Subcutaneous adipose tissue (tissue), 4 donors: ENCODE data around the gene DNMT1. TPM values are rescaled to one million over a fixed set of nuclear protein-coding genes. Genes with fewer than 3 reads are reported as not detected.

Source experiments
- total RNA-seq, 4 donors: library from RNA; depleted of rRNA; stranded (reverse); fragments of >200 nt; gene quantifications; one replicate each; pipeline ENCODE4 v1.1.0, GENCODE V29; 2016
- TF ChIP-seq, protein P1 (sequence below): fragments of 450-650 bp; IDR thresholded peaks from one replicate; pipeline ENCODE4 v1.5.1; 2016; ENCODE audit warnings: low read depth, mild to moderate bottlenecking, control low read depth, antibody characterized with exemption, moderate library complexity

DNMT1 gene
- total RNA-seq, 4 donors from 2014 or later, result 25.5 to 60.7 (median 41.5) TPM

DNA sequence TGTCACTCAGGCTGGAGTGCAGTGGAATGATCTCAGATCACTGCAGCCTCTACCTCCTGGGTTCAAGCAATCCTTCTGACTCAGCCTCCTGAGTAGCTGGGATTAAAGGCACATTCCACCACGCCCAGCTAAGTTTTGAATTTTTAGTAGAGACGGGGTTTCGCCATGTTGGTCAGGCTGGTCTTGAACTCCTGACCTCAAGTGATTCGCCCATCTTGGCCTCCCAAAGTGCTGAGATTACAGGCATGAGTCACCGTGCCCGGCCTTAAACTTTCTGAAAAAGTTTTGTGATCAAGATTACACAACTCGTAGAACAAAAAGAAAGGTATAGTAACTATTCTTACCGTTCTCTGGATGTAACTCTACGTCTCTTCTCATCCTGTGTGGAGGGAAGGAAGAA, 21.2 kb downstream of the DNMT1 start:
- TF ChIP-seq, protein P1, sequence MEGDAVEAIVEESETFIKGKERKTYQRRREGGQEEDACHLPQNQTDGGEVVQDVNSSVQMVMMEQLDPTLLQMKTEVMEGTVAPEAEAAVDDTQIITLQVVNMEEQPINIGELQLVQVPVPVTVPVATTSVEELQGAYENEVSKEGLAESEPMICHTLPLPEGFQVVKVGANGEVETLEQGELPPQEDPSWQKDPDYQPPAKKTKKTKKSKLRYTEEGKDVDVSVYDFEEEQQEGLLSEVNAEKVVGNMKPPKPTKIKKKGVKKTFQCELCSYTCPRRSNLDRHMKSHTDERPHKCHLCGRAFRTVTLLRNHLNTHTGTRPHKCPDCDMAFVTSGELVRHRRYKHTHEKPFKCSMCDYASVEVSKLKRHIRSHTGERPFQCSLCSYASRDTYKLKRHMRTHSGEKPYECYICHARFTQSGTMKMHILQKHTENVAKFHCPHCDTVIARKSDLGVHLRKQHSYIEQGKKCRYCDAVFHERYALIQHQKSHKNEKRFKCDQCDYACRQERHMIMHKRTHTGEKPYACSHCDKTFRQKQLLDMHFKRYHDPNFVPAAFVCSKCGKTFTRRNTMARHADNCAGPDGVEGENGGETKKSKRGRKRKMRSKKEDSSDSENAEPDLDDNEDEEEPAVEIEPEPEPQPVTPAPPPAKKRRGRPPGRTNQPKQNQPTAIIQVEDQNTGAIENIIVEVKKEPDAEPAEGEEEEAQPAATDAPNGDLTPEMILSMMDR, result no peak

DNA sequence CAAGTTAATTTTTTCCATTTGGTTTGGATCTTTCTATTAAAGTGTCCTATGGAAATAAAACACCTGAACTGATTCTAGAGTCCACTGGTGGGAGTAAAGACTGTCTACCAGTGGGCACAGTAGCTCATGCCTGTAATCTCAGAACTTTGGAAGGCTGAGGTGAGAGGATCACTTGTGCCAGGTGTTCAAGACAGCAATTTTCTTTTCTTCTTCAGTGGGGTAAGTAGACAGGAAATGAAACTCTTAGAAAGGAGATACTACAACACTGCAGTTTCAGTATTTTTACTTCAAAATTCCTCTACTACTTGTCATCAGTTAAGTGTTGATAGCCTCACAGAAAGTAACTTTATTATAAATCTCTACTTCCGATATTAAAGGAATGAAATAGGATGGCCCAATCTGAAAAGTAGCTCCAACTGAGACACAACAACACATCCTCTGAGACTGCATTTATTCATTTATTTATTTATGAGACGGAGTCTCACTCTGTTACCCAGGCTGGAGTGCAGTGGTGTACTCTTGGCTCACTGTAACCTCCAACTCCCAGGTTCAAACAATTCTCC, 26.3 kb downstream of the DNMT1 start:
- TF ChIP-seq, protein P1, result no peak

DNA sequence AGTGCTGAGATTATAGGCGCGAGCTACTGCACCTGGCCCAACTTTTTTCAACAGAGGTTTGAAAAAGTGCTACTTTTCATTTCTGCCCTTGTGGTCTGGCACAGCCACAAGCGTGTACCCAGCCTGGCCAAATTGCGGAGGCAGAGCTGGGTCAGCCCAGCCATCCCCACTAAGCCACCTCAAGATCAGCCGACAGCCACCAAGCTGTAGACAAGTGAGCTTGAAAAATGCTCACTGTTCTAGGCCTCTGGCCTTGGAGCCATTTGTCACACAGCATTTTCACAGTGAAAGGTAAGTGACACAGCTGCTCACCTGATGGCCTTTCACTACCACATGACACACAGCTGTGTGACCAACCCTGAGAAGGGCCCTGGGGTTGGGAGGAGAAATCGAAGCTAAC, 27.3 kb downstream of the DNMT1 start:
- TF ChIP-seq, protein P1, result no peak

DNA sequence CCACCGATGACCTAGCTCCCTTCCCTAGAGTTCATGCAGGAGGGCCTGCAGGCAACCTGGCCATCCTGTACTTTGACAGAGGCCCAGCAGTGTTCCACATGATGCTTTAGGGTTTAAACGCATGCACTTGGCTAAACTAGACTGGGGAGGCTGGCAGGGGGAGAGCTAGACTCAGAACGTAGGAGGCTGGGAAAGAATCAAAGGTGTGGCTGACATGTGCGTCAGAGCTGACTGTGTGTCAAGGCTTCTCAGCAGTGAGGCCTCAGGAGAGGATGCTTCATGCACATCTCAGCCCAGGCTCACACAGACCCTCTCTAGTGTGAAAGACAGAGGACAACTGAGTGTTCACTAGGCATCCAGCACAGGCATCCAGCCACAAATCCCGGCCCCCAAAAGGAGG, 28.7 kb downstream of the DNMT1 start:
- TF ChIP-seq, protein P1, result no peak

DNA sequence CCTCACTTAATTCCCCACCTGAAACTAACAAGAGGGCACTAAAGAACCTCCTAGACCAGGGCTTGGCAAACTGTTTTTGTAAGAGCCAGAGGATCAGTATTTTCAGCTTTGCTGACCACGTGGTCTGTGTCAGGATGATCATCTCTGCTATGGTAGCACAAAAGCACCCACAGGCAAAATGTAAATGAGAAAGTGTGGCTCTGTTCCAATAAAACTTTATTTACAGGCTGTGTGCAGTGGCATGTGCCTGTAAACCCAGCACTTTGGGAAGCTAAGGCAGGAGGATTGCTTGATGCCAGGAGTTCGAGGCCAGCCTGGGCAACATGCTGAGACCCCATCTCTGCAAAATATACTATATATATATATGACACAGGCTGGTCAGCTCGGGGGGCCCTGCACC, 31.2 kb downstream of the DNMT1 start:
- TF ChIP-seq, protein P1, result no peak

DNA sequence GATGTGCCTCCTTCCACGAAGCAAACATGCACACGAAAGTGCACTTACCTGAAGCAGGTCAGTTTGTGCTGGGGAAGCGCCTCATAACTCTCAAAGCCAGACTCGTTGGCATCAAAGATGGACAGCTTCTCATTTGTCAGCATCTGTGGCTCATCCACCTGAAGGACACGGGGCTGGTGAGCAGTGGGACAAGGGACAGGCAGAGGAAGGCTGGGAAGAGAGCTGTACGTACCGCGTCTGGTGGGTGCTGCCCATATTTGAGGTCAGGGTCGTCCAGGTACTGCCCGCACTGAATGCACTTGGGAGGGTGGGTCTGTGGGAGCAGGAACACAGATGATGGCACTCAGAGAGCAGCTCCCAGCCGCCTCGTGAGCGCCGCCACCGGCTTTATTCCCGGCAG, 35.1 kb downstream of the DNMT1 start:
- TF ChIP-seq, protein P1, result no peak

DNA sequence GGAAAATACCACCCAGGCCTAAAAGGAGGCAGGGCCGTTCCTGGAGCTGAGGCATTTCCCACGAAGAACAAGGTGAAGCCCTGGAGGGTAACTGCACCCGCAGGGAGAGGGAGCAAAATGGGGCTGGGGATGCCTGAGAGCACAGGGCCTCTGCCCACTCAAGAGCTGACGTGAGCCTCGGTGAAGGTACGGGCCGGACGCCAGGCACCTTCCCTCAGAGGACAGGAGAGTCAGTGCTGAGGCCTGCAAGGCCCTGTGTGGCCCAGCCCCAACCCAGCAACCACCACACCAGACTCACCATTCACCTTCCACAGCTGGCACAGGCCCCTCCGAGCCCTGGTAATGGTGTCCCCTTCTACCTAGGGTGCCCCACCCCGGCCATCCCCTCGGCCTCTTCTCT, 36.3 kb downstream of the DNMT1 start:
- TF ChIP-seq, protein P1, result no peak
